Ishikawa (cell line): Measurements from ENCODE around the gene YAP1.

Experiments
- CEBPB ChIP-seq: IDR thresholded peaks from 2 replicates; pipeline ENCODE4 v1.6.1; 2012
- CREB1 ChIP-seq: IDR thresholded peaks from 2 replicates; pipeline ENCODE4 v1.6.1; 2012; ENCODE audit warnings: low read depth
- EGR1 ChIP-seq: IDR thresholded peaks from 2 replicates; pipeline ENCODE4 v1.6.1; 2012
- EP300 ChIP-seq: IDR thresholded peaks from 2 replicates; pipeline ENCODE4 v1.6.1; 2012; ENCODE audit warnings: borderline replicate concordance
- FOXM1 ChIP-seq: IDR thresholded peaks from 2 replicates; pipeline ENCODE4 v1.6.1; 2012; ENCODE audit warnings: low read depth, borderline replicate concordance
- MAX ChIP-seq: IDR thresholded peaks from 2 replicates; pipeline ENCODE4 v1.6.1; 2012
- NFIC ChIP-seq: IDR thresholded peaks from 2 replicates; pipeline ENCODE4 v1.6.1; 2012
- RAD21 ChIP-seq: IDR thresholded peaks from 2 replicates; pipeline ENCODE4 v1.6.1; 2012; ENCODE audit warnings: low read depth
- REST ChIP-seq: IDR thresholded peaks from 2 replicates; pipeline ENCODE4 v1.6.1; 2012; ENCODE audit warnings: low read depth, mild to moderate bottlenecking
- TAF1 ChIP-seq: IDR thresholded peaks from 2 replicates; pipeline ENCODE4 v1.6.1; 2012; ENCODE audit warnings: low read depth, mild to moderate bottlenecking
- TCF12 ChIP-seq: IDR thresholded peaks from 2 replicates; pipeline ENCODE4 v1.6.1; 2012; ENCODE audit warnings: low read depth
- TEAD4 ChIP-seq: IDR thresholded peaks from 2 replicates; pipeline ENCODE4 v1.6.1; 2012
- USF1 ChIP-seq: IDR thresholded peaks from 2 replicates; pipeline ENCODE4 v1.6.1; 2012
- YY1 ChIP-seq: IDR thresholded peaks from 2 replicates; pipeline ENCODE4 v1.6.1; 2012; ENCODE audit warnings: low read depth
- ZBTB7A ChIP-seq: IDR thresholded peaks from 2 replicates; pipeline ENCODE4 v1.6.1; 2012; ENCODE audit warnings: low read depth

Gene YAP1

GRCh38 chr11:102135256-102135655 lies 25.0 kb downstream of the YAP1 start:
- TF ChIP-seq RAD21 (no peak), EGR1 (no peak), MAX (no peak), TEAD4 (no peak), CREB1 (no peak), TAF1 (no peak)

- TF ChIP-seq CREB1 (no peak), TCF12 (no peak), EP300 (no peak), ZBTB7A (no peak), YY1 (no peak), MAX (no peak), EGR1 (no peak), NFIC (no peak), TEAD4 (no peak), RAD21 (no peak), FOXM1 (no peak), REST (no peak), USF1 (no peak), CEBPB (no peak), TAF1 (no peak)
Measured at GRCh38 chr11:102138223-102138622, 28.0 kb downstream of the YAP1 start.

- TF ChIP-seq TAF1 (no peak), RAD21 (no peak), NFIC (no peak), FOXM1 (no peak), MAX (no peak), CREB1 (no peak), YY1 (no peak), EP300 (no peak), TEAD4 (no peak), EGR1 (no peak), TCF12 (no peak)
Measured at GRCh38 chr11:102138670-102139069, 28.4 kb downstream of the YAP1 start.

GRCh38 chr11:102139081-102139498 lies 28.8 kb downstream of the YAP1 start:
- TF ChIP-seq EGR1, result no peak
- no peak for TF ChIP-seq EP300
- TF ChIP-seq CEBPB, result no peak
- TF ChIP-seq FOXM1, result no peak
- no peak for TF ChIP-seq TAF1
- no peak for TF ChIP-seq USF1
- TF ChIP-seq CREB1, result no peak
- no peak for TF ChIP-seq RAD21
- no peak for TF ChIP-seq MAX
- no peak for TF ChIP-seq ZBTB7A
- no peak for TF ChIP-seq REST
- TF ChIP-seq YY1, result no peak

GRCh38 chr11:102142333-102142732 lies 32.1 kb downstream of the YAP1 start:
- TF ChIP-seq YY1 (no peak), ZBTB7A (no peak), EP300 (no peak), NFIC (no peak), TAF1 (no peak), CREB1 (no peak)

- TF ChIP-seq REST (no peak), NFIC (no peak), TEAD4 (no peak), RAD21 (no peak), TAF1 (no peak), USF1 (no peak), EP300 (no peak), ZBTB7A (no peak), CEBPB (no peak), CREB1 (no peak), MAX (no peak)
Measured at GRCh38 chr11:102143867-102144266, 33.6 kb downstream of the YAP1 start.
